ENCODE measurements around the gene CADPS2. TPM values are rescaled to one million over a fixed set of nuclear protein-coding genes. Genes with fewer than 3 reads are reported as not detected.

The CADPS2 gene
- total RNA-seq, 1 donor from 2014 or later = 4.3 TPM

GRCh38 chr7:122528879-122529481 lies 357.3 kb downstream of the CADPS2 start:
- H3K4me1 Mint-ChIP-seq (ENCODE audit: low read depth) = no peaks in the 10 kb centered on the region
- no peaks in the 10 kb centered on the region for H3K9me3 Mint-ChIP-seq (ENCODE audit: low read depth)
- peak; percentile 82 for TF ChIP-seq CTCF (IDR thresholded peaks at IDR 0.05; ENCODE audit: unreplicated experiment)
- H3K27me3 Mint-ChIP-seq = no peaks in the 10 kb centered on the region
- H3K36me3 Mint-ChIP-seq (ENCODE audit: insufficient read depth) = no peaks in the 10 kb centered on the region
- H3K4me3 Mint-ChIP-seq (ENCODE audit: low read depth) = no peak overlapping the region
- no peak for DNase-seq (ENCODE audit: low spot score, unreplicated experiment)
- no peak overlapping the region for H3K27ac Mint-ChIP-seq

DNA sequence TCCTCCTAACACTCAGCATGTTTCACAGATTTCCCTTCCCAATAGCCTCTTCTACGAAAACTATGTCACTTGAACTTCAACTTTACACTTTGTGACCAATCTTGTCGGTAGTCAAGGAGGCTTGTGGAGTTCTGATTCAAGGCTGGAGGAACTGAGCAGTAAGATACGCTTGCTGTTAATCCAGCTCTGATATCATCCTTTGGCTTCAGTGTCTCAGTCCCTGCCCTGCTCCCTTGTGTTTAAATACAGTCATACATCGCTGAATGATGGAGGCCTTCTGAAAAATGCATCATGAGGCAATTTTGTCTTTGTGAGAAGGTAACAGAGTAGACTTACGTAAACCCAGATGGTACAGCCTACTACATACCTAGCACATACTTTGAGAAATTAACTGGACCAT lies 360.9 kb downstream of the CADPS2 start:
- H3K27ac Mint-ChIP-seq = no peak overlapping the region
- DNase-seq (ENCODE audit: low spot score, unreplicated experiment) = no peak
- no peaks in the 10 kb centered on the region for H3K36me3 Mint-ChIP-seq (ENCODE audit: insufficient read depth)
- peaks cover 6% of the 10 kb centered on the region for H3K4me1 Mint-ChIP-seq (ENCODE audit: low read depth)
- H3K4me3 Mint-ChIP-seq (ENCODE audit: low read depth) = no peak overlapping the region
- no peaks in the 10 kb centered on the region for H3K27me3 Mint-ChIP-seq
- no peak for TF ChIP-seq CTCF (IDR thresholded peaks at IDR 0.05; ENCODE audit: unreplicated experiment)
- H3K9me3 Mint-ChIP-seq (ENCODE audit: low read depth) = no peaks in the 10 kb centered on the region

GRCh38 chr7:122521767-122522166 lies 364.5 kb downstream of the CADPS2 start:
- H3K4me3 Mint-ChIP-seq (ENCODE audit: low read depth) = no peak overlapping the region
- H3K36me3 Mint-ChIP-seq (ENCODE audit: insufficient read depth) = no peaks in the 10 kb centered on the region
- no peaks in the 10 kb centered on the region for H3K9me3 Mint-ChIP-seq (ENCODE audit: low read depth)
- DNase-seq (ENCODE audit: low spot score, unreplicated experiment) = no peak
- H3K27me3 Mint-ChIP-seq = no peaks in the 10 kb centered on the region
- peaks cover 10% of the 10 kb centered on the region for H3K4me1 Mint-ChIP-seq (ENCODE audit: low read depth)
- no peak for TF ChIP-seq CTCF (IDR thresholded peaks at IDR 0.05; ENCODE audit: unreplicated experiment)
- H3K27ac Mint-ChIP-seq = no peak overlapping the region

- no peaks in the 10 kb centered on the region for H3K9me3 Mint-ChIP-seq (ENCODE audit: low read depth)
- peaks cover 10% of the 10 kb centered on the region for H3K4me1 Mint-ChIP-seq (ENCODE audit: low read depth)
- H3K27me3 Mint-ChIP-seq = no peaks in the 10 kb centered on the region
- DNase-seq (ENCODE audit: low spot score, unreplicated experiment) = no peak
- TF ChIP-seq CTCF (IDR thresholded peaks at IDR 0.05; ENCODE audit: unreplicated experiment) = no peak
- no peaks in the 10 kb centered on the region for H3K36me3 Mint-ChIP-seq (ENCODE audit: insufficient read depth)
- no peak overlapping the region for H3K27ac Mint-ChIP-seq
- H3K4me3 Mint-ChIP-seq (ENCODE audit: low read depth) = no peak overlapping the region
Observed at GRCh38 chr7:122520971-122521555, 365.2 kb downstream of the CADPS2 start.

DNA sequence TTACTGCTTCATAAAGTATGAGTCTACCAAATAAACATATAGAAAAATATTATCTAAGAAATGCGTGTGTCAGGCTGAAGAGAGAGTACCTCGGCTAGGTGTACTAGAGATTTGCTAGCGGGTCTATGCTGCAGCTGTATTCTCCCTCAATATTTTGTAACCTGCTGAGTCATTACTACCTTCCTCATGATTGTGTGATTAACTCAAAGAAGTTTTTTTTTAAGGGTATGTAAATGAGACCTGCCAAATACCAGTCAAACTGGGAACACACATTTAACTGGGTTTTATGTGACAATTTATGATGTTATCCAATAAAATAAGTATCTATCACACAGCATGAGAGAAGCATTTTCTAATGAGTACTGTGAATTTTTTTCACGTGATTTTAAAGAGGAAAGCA lies 367.8 kb downstream of the CADPS2 start:
- no peak overlapping the region for H3K4me3 Mint-ChIP-seq (ENCODE audit: low read depth)
- no peaks in the 10 kb centered on the region for H3K36me3 Mint-ChIP-seq (ENCODE audit: insufficient read depth)
- H3K27ac Mint-ChIP-seq = no peak overlapping the region
- TF ChIP-seq CTCF (IDR thresholded peaks at IDR 0.05; ENCODE audit: unreplicated experiment) = no peak
- DNase-seq (ENCODE audit: low spot score, unreplicated experiment) = no peak
- H3K27me3 Mint-ChIP-seq = no peaks in the 10 kb centered on the region
- H3K9me3 Mint-ChIP-seq (ENCODE audit: low read depth) = no peaks in the 10 kb centered on the region
- H3K4me1 Mint-ChIP-seq (ENCODE audit: low read depth) = peaks cover 10% of the 10 kb centered on the region

Measured in progenitor cell of endocrine pancreas (in vitro differentiated cells).